Parietal lobe (tissue), 2 donors: ENCODE results near the gene FFAR2. TPM values are rescaled to one million over a fixed set of nuclear protein-coding genes. Genes with fewer than 3 reads are reported as not detected.

Source experiments
- small RNA-seq: library from RNA; depleted of rRNA; stranded (forward); fragments of <200 nt; gene quantifications from one replicate; pipeline ENCODE3, GENCODE V24; 2014; ENCODE audit warnings: low replicate concordance
- total RNA-seq: library from RNA; depleted of rRNA; stranded (reverse); fragments of >200 nt; gene quantifications from one replicate; pipeline ENCODE4 v1.2.3, GENCODE V29; 2014

Gene FFAR2
- total RNA-seq = not detected

GRCh38 chr19:35447606-35448469 lies at the start of gene FFAR2:
FFAR2 (plus strand) TSS chr19:35448257; CDS start chr19:35449715, 1,458 bp downstream.

DNA sequence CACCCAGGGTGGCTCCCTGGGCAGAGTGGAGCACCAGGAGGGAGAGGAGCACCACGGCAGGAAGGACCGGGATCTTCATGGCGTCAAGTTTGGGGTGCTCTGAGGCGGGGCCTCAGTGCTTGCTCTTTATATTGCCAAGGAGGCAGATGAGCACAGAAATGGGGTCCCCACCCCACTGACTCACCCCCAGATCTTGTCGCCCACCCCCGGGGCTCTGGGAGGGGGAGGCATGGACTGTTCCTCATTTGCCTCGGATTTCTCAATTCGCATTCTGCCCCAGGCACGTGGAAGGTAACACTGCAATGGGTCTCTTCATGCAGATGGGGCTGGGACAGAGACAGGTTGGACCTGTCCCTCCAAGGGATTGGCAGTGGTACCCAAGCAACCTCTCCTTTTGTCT lies 42.3 kb downstream of the FFAR2 start, which contains the start of gene KRTDAP:
Gene KRTDAP, minus strand, starts transcription at position 101 of the 400 bp plus-strand sequence. Its CDS starts 22 bp downstream, at position 79.

Small RNA genes lying within 50 kb of the gene (small RNA-seq; reads per million reads assigned to genes)
- gene RN7SL491P = not detected

Other genes starting within 250 kb of the FFAR2 start
- not detected for gene FAM187B, start 219.5 kb upstream of the FFAR2 start, total RNA-seq
- gene LSR, start 199.3 kb upstream of the FFAR2 start, total RNA-seq = 3.1 TPM
- 61.0 TPM for gene USF2, start 179.3 kb upstream of the FFAR2 start, total RNA-seq
- not detected for gene HAMP, start 165.7 kb upstream of the FFAR2 start, total RNA-seq
- 0.31 TPM for gene MAG, start 156.1 kb upstream of the FFAR2 start, total RNA-seq
- not detected for gene CD22, start 119.1 kb upstream of the FFAR2 start, total RNA-seq
- gene FFAR1, start 100.4 kb upstream of the FFAR2 start, total RNA-seq = not detected
- not detected for gene FFAR3, start 89.8 kb upstream of the FFAR2 start, total RNA-seq
- not detected for gene GPR42, start 77.2 kb upstream of the FFAR2 start, total RNA-seq
- gene KRTDAP, start 42.2 kb downstream of the FFAR2 start, total RNA-seq = not detected
- gene DMKN, start 65.4 kb downstream of the FFAR2 start, total RNA-seq = not detected
- not detected for gene SBSN, start 80.1 kb downstream of the FFAR2 start, total RNA-seq
- not detected for gene GAPDHS, start 85.2 kb downstream of the FFAR2 start, total RNA-seq
- 39.8 TPM for gene TMEM147, start 97.4 kb downstream of the FFAR2 start, total RNA-seq
- gene ATP4A, start 115.4 kb downstream of the FFAR2 start, total RNA-seq = not detected
- gene PMIS2, start 137.9 kb downstream of the FFAR2 start, total RNA-seq = not detected
- 7.5 TPM for gene HAUS5, start 164.5 kb downstream of the FFAR2 start, total RNA-seq
- gene RBM42, start 180.8 kb downstream of the FFAR2 start, total RNA-seq = 18.8 TPM
- gene ETV2, start 193.5 kb downstream of the FFAR2 start, total RNA-seq = 0.94 TPM
- 115 TPM for gene COX6B1, start 200.1 kb downstream of the FFAR2 start, total RNA-seq
- gene UPK1A, start 218.3 kb downstream of the FFAR2 start, total RNA-seq = not detected